Panc1 (cell line): ENCODE results near the gene SSH2. TPM values are rescaled to one million over a fixed set of nuclear protein-coding genes. Genes with fewer than 3 reads are reported as not detected.

Experiments
- ATAC-seq: fragments of 200-7000 bp; cut with Tn5 transposase; 2 replicates; pipeline ENCODE4 v1.9.1; 2020; ENCODE audit warnings: mild to moderate bottlenecking, moderate library complexity
- BruUV-seq: library from RNA; stranded (reverse); fragments of 400-500 nt; replicated peaks from 2 replicates; lab custom pipeline; 2021; lab: Mats Ljungman, UMichigan
- CTCF ChIA-PET: fragments of 300-600 bp; sonication (Branson Sonifier 250); formaldehyde crosslinking; loops from one replicate; lab custom pipeline; 2022; ENCODE audit warnings: antibody characterized with exemption; lab: Charles Lee
- POLR2A ChIA-PET: fragments of 300-600 bp; sonication (Branson Sonifier 250); formaldehyde crosslinking; loops from one replicate; lab custom pipeline; 2022; ENCODE audit warnings: antibody characterized with exemption; lab: Charles Lee
- DNase-seq: peaks from one replicate; pipeline ENCODE4 v3.0.0-alpha.2; 2010; ENCODE audit warnings: low read depth, low spot score
- H3K27ac ChIP-seq: 2 replicates; pipeline ENCODE4 v1.5.1; 2011; ENCODE audit warnings: mild to moderate bottlenecking, low read length, inconsistent platforms
- H3K27me3 ChIP-seq: fragments of 200-500 bp; sonication (Bioruptor generic); 2 replicates; pipeline ENCODE4 v1.6.0; 2014; ENCODE audit warnings: low read length, inconsistent platforms; ENCODE audit not compliant: control insufficient read depth, insufficient read depth
- H3K36me3 ChIP-seq: fragments of 200-500 bp; sonication (Bioruptor generic); 2 replicates; pipeline ENCODE4 v1.5.1; 2014; ENCODE audit warnings: inconsistent platforms, mild to moderate bottlenecking, low read length, moderate library complexity; ENCODE audit not compliant: control insufficient read depth, insufficient read depth
- H3K4me1 ChIP-seq: 2 replicates; pipeline ENCODE4 v1.5.1; 2011; ENCODE audit warnings: inconsistent platforms, mild to moderate bottlenecking, low read length, moderate library complexity; ENCODE audit not compliant: control insufficient read depth, insufficient read depth
- H3K4me3 ChIP-seq, 2 experiments: 2 replicates each; pipeline ENCODE4 v1.5.1; 2011 to 2012; ENCODE audit warnings: low read depth in 2 of 2, low read length in 2 of 2, mild to moderate bottlenecking in 2 of 2, inconsistent platforms in 1 of 2, moderate library complexity in 1 of 2
- H3K9me3 ChIP-seq: fragments of 200-500 bp; sonication (Bioruptor generic); 2 replicates; pipeline ENCODE4 v1.5.1; 2014; ENCODE audit warnings: low read depth, mild to moderate bottlenecking, inconsistent platforms, low read length, moderate library complexity; ENCODE audit not compliant: control insufficient read depth, insufficient read depth
- CTCF ChIP-seq: fragments of 450-650 bp; IDR thresholded peaks from 2 replicates; pipeline ENCODE4 v1.5.1; 2017; ENCODE audit warnings: mild to moderate bottlenecking
- POLR2AphosphoS5 ChIP-seq: IDR thresholded peaks from 2 replicates; pipeline ENCODE4 v1.6.1; 2012; ENCODE audit warnings: mild to moderate bottlenecking, low read depth, low read length, moderate library complexity
- REST ChIP-seq, 2 experiments: IDR thresholded peaks; 2 replicates each; pipeline ENCODE4 v1.6.1; 2011 to 2012; ENCODE audit warnings: low read depth in 2 of 2, control low read depth in 1 of 2, low read length in 1 of 2, mild to moderate bottlenecking in 1 of 2, moderate library complexity in 1 of 2; ENCODE audit not compliant: insufficient read depth in 1 of 2
- SIN3A ChIP-seq: IDR thresholded peaks from 2 replicates; pipeline ENCODE4 v1.6.1; 2012; ENCODE audit warnings: low read depth, mild to moderate bottlenecking, low read length, moderate library complexity, borderline replicate concordance; ENCODE audit not compliant: insufficient read depth
- TCF7L2 ChIP-seq: IDR thresholded peaks from 2 replicates; pipeline ENCODE4 v1.6.1; 2011; ENCODE audit warnings: mild to moderate bottlenecking, low read depth, low read length, inconsistent platforms
- in situ Hi-C: cut with HindIII; loops from 2 replicates; pipeline ENCODE4 v1.10.0; 2016; ENCODE audit warnings: low sequenced_read_pairs, low pct_unique_long_range_greater_than_20kb
- intact Hi-C: fragments of 100-400 bp; cut with micrococcal nuclease; formaldehyde crosslinking; loops from one replicate; pipeline ENCODE4 v1.10.0; 2022; ENCODE audit not compliant: unreplicated experiment
- total RNA-seq: library from RNA; stranded (reverse); gene quantifications from one replicate; pipeline ENCODE4 v1.2.1, GENCODE V29; 2021; ENCODE audit not compliant: unreplicated experiment

The SSH2 gene
- total RNA-seq, 1 experiment from 2014 or later = 30.6 TPM

- intact Hi-C loops = no loop called here
- CTCF ChIA-PET = no interaction called here
- no peak overlapping the region for H3K27ac ChIP-seq
- no peak for DNase-seq
- H3K4me1 ChIP-seq = no peaks in the 10 kb centered on the region
- H3K9me3 ChIP-seq = no peaks in the 10 kb centered on the region
- BruUV-seq = TSS peak; percentile 41
- H3K4me3 ChIP-seq = no peak overlapping the region
- H3K36me3 ChIP-seq = no peaks in the 10 kb centered on the region
- POLR2A ChIA-PET = no interaction called here
- in situ Hi-C loops = no loop called here
- no peak for TF ChIP-seq CTCF
- no peak for TF ChIP-seq SIN3A
- TF ChIP-seq POLR2AphosphoS5 = no peak
- TF ChIP-seq REST (IDR thresholded peaks at IDR 0.05; ENCODE audit: insufficient read depth in 1 of 2, low read depth in 2 of 2, low read length in 1 of 2) = no peak
- TF ChIP-seq TCF7L2 = no peak
- H3K27me3 ChIP-seq = no peaks in the 10 kb centered on the region
- no peak for ATAC-seq
Observed at GRCh38 chr17:29909236-29910003, 20.6 kb downstream of the SSH2 start.

- DNase-seq (no peak), ATAC-seq (no peak)
- Histone ChIP-seq H3K4me3 (no peak overlapping the region), H3K27ac (no peak overlapping the region), H3K27me3 (no peaks in the 10 kb centered on the region), H3K4me1 (no peaks in the 10 kb centered on the region), H3K36me3 (no peaks in the 10 kb centered on the region), H3K9me3 (no peaks in the 10 kb centered on the region)
- in situ Hi-C loops = no loop called here
- intact Hi-C loops = no loop called here
- ChIA-PET POLR2A (no interaction called here), CTCF (no interaction called here)
- BruUV-seq = no TSS peak
- TF ChIP-seq POLR2AphosphoS5 (no peak), CTCF (no peak), TCF7L2 (no peak), SIN3A (no peak), REST (IDR thresholded peaks at IDR 0.05; ENCODE audit: insufficient read depth in 1 of 2, low read depth in 2 of 2, low read length in 1 of 2) (no peak)
Observed at GRCh38 chr17:29906969-29907368, 23.1 kb downstream of the SSH2 start.
